CD14-positive monocyte (primary cell): ENCODE data around the gene CNNM1. TPM values are rescaled to one million over a fixed set of nuclear protein-coding genes. Genes with fewer than 3 reads are reported as not detected.

Source experiments
- DNase-seq, 3 donors: peaks; one replicate each; pipeline ENCODE4 v3.0.0-alpha.2; 2011 to 2022
- H2AFZ ChIP-seq: 2 replicates; pipeline ENCODE4 v1.6.0; 2012; ENCODE audit warnings: mild to moderate bottlenecking, low read depth, low read length, inconsistent platforms; ENCODE audit not compliant: insufficient read depth, poor library complexity, severe bottlenecking
- H3K27ac ChIP-seq, 2 donors: 1 replicate in 1 of 2; 2 replicates in 1 of 2; pipeline ENCODE4 v1.5.1; 2012 to 2013; ENCODE audit warnings: low read length in 2 of 2, control low read depth in 1 of 2, inconsistent platforms in 1 of 2, low read depth in 1 of 2, mild to moderate bottlenecking in 1 of 2
- H3K27me3 ChIP-seq, 2 donors: one replicate each; pipeline versions ENCODE4 v1.6.0 to v1.6.1; 2011 to 2013; ENCODE audit warnings: low read length in 2 of 2; ENCODE audit not compliant: control insufficient read depth in 2 of 2, insufficient read depth in 2 of 2
- H3K36me3 ChIP-seq, 2 donors: replicated peaks in 1 of 2; 1 replicate in 1 of 2; 2 replicates in 1 of 2; pipeline versions ENCODE4 v1.5.1 to v1.6.1; 2012 to 2013; ENCODE audit warnings: low read length in 2 of 2, control low read depth in 1 of 2, inconsistent platforms in 1 of 2, mild to moderate bottlenecking in 1 of 2; ENCODE audit not compliant: insufficient read depth in 2 of 2, control insufficient read depth in 1 of 2
- H3K4me1 ChIP-seq, 2 donors: 1 replicate in 1 of 2; 2 replicates in 1 of 2; pipeline versions ENCODE4 v1.5.1 to v1.6.1; 2012 to 2013; ENCODE audit warnings: low read length in 2 of 2, control low read depth in 1 of 2, inconsistent platforms in 1 of 2, mild to moderate bottlenecking in 1 of 2, moderate library complexity in 1 of 2; ENCODE audit not compliant: insufficient read depth in 2 of 2, control insufficient read depth in 1 of 2
- H3K4me2 ChIP-seq: replicated peaks from 2 replicates; pipeline ENCODE3; 2012; ENCODE audit warnings: low read length, moderate library complexity, mild to moderate bottlenecking; ENCODE audit not compliant: poor library complexity, severe bottlenecking; ENCODE audit errors: extremely low read depth
- H3K4me3 ChIP-seq, 3 experiments: fragments of 200-600 bp in 1 of 3; sonication (generic) in 1 of 3; replicated peaks in 1 of 3; 1 replicate in 2 of 3; 2 replicates in 1 of 3; pipeline ENCODE4 v1.5.1; 2011 to 2013; ENCODE audit warnings: low read length in 3 of 3, mild to moderate bottlenecking in 3 of 3, control low read depth in 2 of 3, low read depth in 2 of 3, inconsistent platforms in 1 of 3, moderate library complexity in 1 of 3
- H3K79me2 ChIP-seq: 2 replicates; pipeline ENCODE4 v1.6.0; 2012; ENCODE audit warnings: mild to moderate bottlenecking, control low read depth, inconsistent platforms, low read length, moderate library complexity; ENCODE audit not compliant: insufficient read depth
- H3K9ac ChIP-seq: 2 replicates; pipeline ENCODE4 v1.6.0; 2017; ENCODE audit warnings: low read length, mild to moderate bottlenecking; ENCODE audit not compliant: insufficient read depth, poor library complexity, severe bottlenecking
- H3K9me3 ChIP-seq, 2 donors: replicated peaks in 1 of 2; 1 replicate in 1 of 2; 2 replicates in 1 of 2; pipeline versions ENCODE4 v1.5.1 to v1.6.1; 2012 to 2013; ENCODE audit warnings: low read length in 2 of 2, control low read depth in 1 of 2; ENCODE audit not compliant: control insufficient read depth in 1 of 2, insufficient read depth in 1 of 2
- H4K20me1 ChIP-seq: 2 replicates; pipeline ENCODE4 v1.6.0; 2012; ENCODE audit warnings: mild to moderate bottlenecking, low read length, control low read depth, moderate library complexity; ENCODE audit not compliant: insufficient read depth
- H3K27ac Mint-ChIP-seq, 7 donors: one replicate each; pipeline ENCODE4 v1.8.0; 2020; ENCODE audit warnings: mild to moderate bottlenecking in 7 of 7, mixed read lengths in 7 of 7, moderate library complexity in 6 of 7, inconsistent platforms in 2 of 7
- H3K27me3 Mint-ChIP-seq, 3 donors: one replicate each; pipeline ENCODE4 v1.8.0; 2021 to 2022; ENCODE audit warnings: low read depth in 3 of 3, mild to moderate bottlenecking in 3 of 3, mixed read lengths in 3 of 3, moderate library complexity in 3 of 3, inconsistent platforms in 1 of 3
- H3K36me3 Mint-ChIP-seq, 2 donors: one replicate each; pipeline ENCODE4 v1.8.0; 2020; ENCODE audit warnings: mixed read lengths in 2 of 2, inconsistent platforms in 1 of 2, mild to moderate bottlenecking in 1 of 2
- H3K4me1 Mint-ChIP-seq: one replicate; pipeline ENCODE4 v1.8.0; 2020; ENCODE audit warnings: mild to moderate bottlenecking, mixed read lengths
- H3K4me3 Mint-ChIP-seq, 2 donors: one replicate each; pipeline ENCODE4 v1.8.0; 2020; ENCODE audit warnings: mild to moderate bottlenecking in 2 of 2, mixed read lengths in 2 of 2, moderate library complexity in 1 of 2
- H3K9me3 Mint-ChIP-seq, 7 donors: one replicate each; pipeline ENCODE4 v1.8.0; 2020 to 2022; ENCODE audit warnings: mixed read lengths in 7 of 7, mild to moderate bottlenecking in 6 of 7, moderate library complexity in 6 of 7, inconsistent platforms in 2 of 7
- CTCF ChIP-seq: fragments of 200-600 bp; IDR thresholded peaks from one replicate; pipeline ENCODE4 v1.8.0; 2022; ENCODE audit warnings: antibody characterized with exemption, mild to moderate bottlenecking
- WGBS: methylation state at CpG from one replicate; pipeline ENCODE4 v1.1.5; 2013; ENCODE audit warnings: missing lambda C conversion rate; ENCODE audit not compliant: insufficient coverage; 5-methylcytosine and 5-hydroxymethylcytosine counted together
- intact Hi-C, 2 donors: fragments of 100-400 bp; cut with micrococcal nuclease; formaldehyde crosslinking; loops; one replicate each; pipeline versions ENCODE4 v1.15.0 to v1.15.1; 2023
- polyA plus RNA-seq, 3 donors: library from polyadenylated mRNA; depleted of rRNA in 1 of 3; unstranded in 2 of 3; stranded (reverse) in 1 of 3; fragments of 300-500 nt in 2 of 3; fragments of >200 nt in 1 of 3; fragmentation: Illumina TruSeq in 2 of 3; gene quantifications; 1 replicate in 2 of 3; 2 replicates in 1 of 3; pipeline ENCODE4 v1.2.3, GENCODE V29; 2012 to 2021

Gene CNNM1
- polyA plus RNA-seq, 3 donors: not detected

GRCh38 chr10:99422529-99423096 lies 93.5 kb downstream of the CNNM1 start:
- no CpG with 5 or more reads among the region's 5 CpGs for WGBS
- TF ChIP-seq CTCF: no peak
- Mint-ChIP-seq H3K36me3 (peaks cover 37% of the 10 kb centered on the region in 2 donors), H3K27me3 (no peaks in the 10 kb centered on the region), H3K4me1 (no peaks in the 10 kb centered on the region), H3K4me3 (no peak overlapping the region), H3K9me3 (peaks cover 0 to 3% (median 0%) of the 10 kb centered on the region in 7 donors), H3K27ac (no peak overlapping the region)
- Histone ChIP-seq H3K4me2 (no peak overlapping the region), H4K20me1 (no peaks in the 10 kb centered on the region), H3K36me3 (peaks cover 0 to 32% of the 10 kb centered on the region in 2 donors), H3K27me3 (no peaks in the 10 kb centered on the region), H3K9me3 (no peaks in the 10 kb centered on the region), H3K9ac (no peak overlapping the region), H3K27ac (no peak overlapping the region), H3K79me2 (no peaks in the 10 kb centered on the region), H3K4me1 (no peaks in the 10 kb centered on the region), H2AFZ (no peak overlapping the region), H3K4me3 (no peak overlapping the region)
- DNase-seq: no peak
- intact Hi-C loops: no loop called here

- no peak overlapping the region for H3K4me3 Mint-ChIP-seq
- no peak overlapping the region for H3K4me2 ChIP-seq
- no peak overlapping the region for H3K27ac ChIP-seq
- H3K4me1 ChIP-seq: peaks cover under 1 to 1% of the 10 kb centered on the region in 2 donors
- H3K36me3 ChIP-seq: peaks cover 0 to 24% of the 10 kb centered on the region in 2 donors
- no peaks in the 10 kb centered on the region for H3K27me3 Mint-ChIP-seq
- peaks cover 6% of the 10 kb centered on the region for H3K4me1 Mint-ChIP-seq
- no peak overlapping the region for H3K9ac ChIP-seq
- H3K79me2 ChIP-seq: no peaks in the 10 kb centered on the region
- H3K9me3 ChIP-seq: no peaks in the 10 kb centered on the region
- H2AFZ ChIP-seq: no peak overlapping the region
- H4K20me1 ChIP-seq: no peaks in the 10 kb centered on the region
- intact Hi-C loops: no loop called here
- no peaks in the 10 kb centered on the region for H3K27me3 ChIP-seq
- no peak for DNase-seq
- H3K9me3 Mint-ChIP-seq: peaks cover 0 to 5% (median 0%) of the 10 kb centered on the region in 7 donors
- WGBS: no CpG with 5 or more reads among the region's 1 CpG
- no peak overlapping the region for H3K27ac Mint-ChIP-seq
- H3K36me3 Mint-ChIP-seq: peaks cover 18 to 20% of the 10 kb centered on the region in 2 donors
- no peak for TF ChIP-seq CTCF
- no peak overlapping the region for H3K4me3 ChIP-seq
Observed at GRCh38 chr10:99424656-99425055, 95.5 kb downstream of the CNNM1 start.
